SK-N-SH (cell line): ENCODE results near the gene ATP7B. TPM values are rescaled to one million over a fixed set of nuclear protein-coding genes. Genes with fewer than 3 reads are reported as not detected.

Source experiments
- CTCF ChIA-PET: fragments of 300-600, 350-600 bp; formaldehyde crosslinking; extraction: SDS; loops from one replicate; lab custom pipeline; 2021; lab: Yijun Ruan, JAX
- POLR2A ChIA-PET: fragments of 350-600 bp; sonication (Branson Sonifier 250); formaldehyde crosslinking; extraction: SDS; loops from one replicate; lab custom pipeline; 2020; ENCODE audit warnings: antibody characterized with exemption, inconsistent platforms; lab: Yijun Ruan, JAX
- DNase-seq: peaks from one replicate; pipeline ENCODE4 v3.0.0; 2012
- H2AFZ ChIP-seq: fragments of 200-600 bp; sonication (generic); 2 replicates; pipeline ENCODE4 v1.8.1; 2016; ENCODE audit warnings: antibody characterized with exemption, mild to moderate bottlenecking, low read depth
- H3F3A ChIP-seq: fragments of 200-600 bp; sonication (generic); replicated peaks from 2 replicates; pipeline ENCODE3; 2016; ENCODE audit warnings: antibody characterized with exemption, mild to moderate bottlenecking; ENCODE audit not compliant: insufficient read depth
- H3K27ac ChIP-seq, 2 experiments: fragments of 200-500 bp in 1 of 2; fragments of 200-600 bp in 1 of 2; sonication (Bioruptor generic) in 1 of 2; sonication (generic), shearing (Covaris generic) in 1 of 2; 2 replicates each; pipeline versions ENCODE4 v1.5.1 to v1.6.1; 2014 to 2016; ENCODE audit warnings: low read depth in 2 of 2, inconsistent platforms in 1 of 2, low read length in 1 of 2, mild to moderate bottlenecking in 1 of 2, mixed read lengths in 1 of 2
- H3K27me3 ChIP-seq: fragments of 200-600 bp; sonication (generic), shearing (Covaris generic); 2 replicates; pipeline ENCODE4 v1.6.1; 2016; ENCODE audit warnings: mixed run types; ENCODE audit not compliant: insufficient read depth
- H3K36me3 ChIP-seq, 2 experiments: fragments of 200-500 bp in 1 of 2; fragments of 200-600 bp in 1 of 2; sonication (Bioruptor generic) in 1 of 2; sonication (generic) in 1 of 2; replicated peaks in 1 of 2; 2 replicates each; pipeline versions ENCODE3 to v1.5.1; 2014 to 2016; ENCODE audit warnings: low read length in 1 of 2, mild to moderate bottlenecking in 1 of 2; ENCODE audit not compliant: insufficient read depth in 2 of 2, control insufficient read depth in 1 of 2
- H3K4me1 ChIP-seq, 2 experiments: fragments of 200-500 bp in 1 of 2; fragments of 200-600 bp in 1 of 2; sonication (Bioruptor generic) in 1 of 2; sonication (generic), shearing (Covaris generic) in 1 of 2; 2 replicates each; pipeline versions ENCODE4 v1.5.1 to v1.6.1; 2014 to 2016; ENCODE audit warnings: low read depth in 1 of 2, low read length in 1 of 2, mixed run types in 1 of 2; ENCODE audit not compliant: insufficient read depth in 2 of 2, control insufficient read depth in 1 of 2
- H3K4me2 ChIP-seq: fragments of 200-600 bp; sonication (generic), shearing (Covaris generic); 2 replicates; pipeline ENCODE4 v1.6.1; 2017; ENCODE audit warnings: mixed run types
- H3K4me3 ChIP-seq, 2 experiments: fragments of 200-500 bp in 1 of 2; fragments of 200-600 bp in 1 of 2; sonication (Bioruptor generic) in 1 of 2; sonication (generic), shearing (Covaris generic) in 1 of 2; 2 replicates each; pipeline versions ENCODE4 v1.5.1 to v1.8.1; 2014 to 2016; ENCODE audit warnings: low read depth in 2 of 2, inconsistent platforms in 1 of 2, low read length in 1 of 2, mild to moderate bottlenecking in 1 of 2, mixed read lengths in 1 of 2, moderate library complexity in 1 of 2
- H3K79me2 ChIP-seq: fragments of 200-600 bp; sonication (generic); 2 replicates; pipeline ENCODE4 v1.8.1; 2017; ENCODE audit warnings: mild to moderate bottlenecking; ENCODE audit not compliant: insufficient read depth
- H3K9ac ChIP-seq: fragments of 200-600 bp; sonication (generic); 2 replicates; pipeline ENCODE4 v1.6.1; 2017; ENCODE audit warnings: mixed run types
- H3K9me2 ChIP-seq: fragments of 200-600 bp; sonication (generic); 2 replicates; pipeline ENCODE4 v1.6.1; 2017; ENCODE audit warnings: mixed run types
- H3K9me3 ChIP-seq: fragments of 200-600 bp; sonication (generic); 2 replicates; pipeline ENCODE4 v1.6.1; 2017; ENCODE audit warnings: mixed run types, mild to moderate bottlenecking, moderate library complexity
- H4K20me1 ChIP-seq: fragments of 200-600 bp; sonication (generic); 2 replicates; pipeline ENCODE4 v1.6.1; 2017; ENCODE audit warnings: mild to moderate bottlenecking, mixed run types; ENCODE audit not compliant: insufficient read depth
- CTCF ChIP-seq: fragments of 200-600 bp; sonication (generic); IDR thresholded peaks from 2 replicates; pipeline ENCODE4 v1.6.1; 2017; ENCODE audit warnings: antibody characterized with exemption, mild to moderate bottlenecking, moderate library complexity
- FOXJ3 ChIP-seq: sonication (generic); formaldehyde crosslinking; IDR thresholded peaks from 2 replicates; pipeline ENCODE4 v1.5.1; 2020; ENCODE audit warnings: mild to moderate bottlenecking, missing genetic modification reagents
- JUND ChIP-seq: IDR thresholded peaks from 2 replicates; pipeline ENCODE4 v1.4.0; 2012
- PBX3 ChIP-seq: IDR thresholded peaks from 2 replicates; pipeline ENCODE4; 2012
- REST ChIP-seq: IDR thresholded peaks from 2 replicates; pipeline ENCODE4 v1.6.1; 2012; ENCODE audit warnings: mild to moderate bottlenecking, low read depth, low read length, moderate library complexity
- SMC3 ChIP-seq: IDR thresholded peaks from 2 replicates; pipeline ENCODE4 v1.6.1; 2012; ENCODE audit warnings: low read depth, low read length, improper control_type of control experiment
- USF2 ChIP-seq: fragments of 150-350 bp; IDR thresholded peaks from 2 replicates; pipeline ENCODE4 v1.6.1; 2017; ENCODE audit warnings: antibody characterized with exemption, low read length, low read depth, borderline replicate concordance
- WGBS: methylation state at CpG from one replicate; pipeline ENCODE4 v1.1.6; 2017; ENCODE audit warnings: low lambda C conversion rate; 5-methylcytosine and 5-hydroxymethylcytosine counted together
- polyA plus RNA-seq, 3 experiments: library from polyadenylated mRNA; depleted of rRNA; stranded (reverse); fragments of >200 nt; gene quantifications; 2 replicates each; pipeline ENCODE4 v1.2.3, GENCODE V29; 2012

ATP7B gene
- polyA plus RNA-seq (2012; rRNA removed), result 4.4 and 5.1 TPM in 2 replicates
- polyA plus RNA-seq (2012; cell fraction: cytosol; rRNA removed), result 2.5 and 3.7 TPM in 2 replicates
- 11.2 and 15.2 TPM in 2 replicates for polyA plus RNA-seq (2012; cell fraction: nucleus; rRNA removed)

GRCh38 chr13:52010890-52011631 is at the start of gene ATP7B:
TSS of gene ATP7B (minus strand) at chr13:52011450. CDS start at chr13:52011337, 113 bp downstream.
- TF ChIP-seq CTCF (peak; percentile 27), FOXJ3 (no peak), USF2 (no peak)
- no peaks in the 10 kb centered on the region for H3K27me3 ChIP-seq
- peaks cover 0 to 13% of the 10 kb centered on the region in 2 experiments for H3K36me3 ChIP-seq
- H3F3A ChIP-seq, result no peaks in the 10 kb centered on the region
- H2AFZ ChIP-seq, result peak within 1 kb of the TSS; percentile 98
- peak; percentile 57 for DNase-seq
- no peaks in the 10 kb centered on the region for H3K9me2 ChIP-seq
- H3K4me2 ChIP-seq, result peak within 1 kb of the TSS; percentile 98
- H4K20me1 ChIP-seq, result no peaks in the 10 kb centered on the region
- ChIA-PET POLR2A (interaction anchor here (1.5 kb wide), 1 partner anchor 183 kb away, joined by 4 read pairs; no protein-coding TSS in a partner anchor), CTCF (interaction anchor here (1.1 to 1.2 kb wide), 2 partner anchors 7 to 195 kb away, joined by 3 to 4 read pairs; no protein-coding TSS in a partner anchor)
- WGBS, result 26% methylated on average over 24 of the region's 46 CpGs
- H3K4me3 ChIP-seq, result peak within 1 kb of the TSS; percentile 98
- peaks cover 46% of the 10 kb centered on the region for H3K79me2 ChIP-seq
- no peaks in the 10 kb centered on the region for H3K9me3 ChIP-seq
- H3K9ac ChIP-seq, result peak within 1 kb of the TSS; percentile 91
- peak within 1 kb of the TSS; percentile 67 to 72 for H3K27ac ChIP-seq
- H3K4me1 ChIP-seq, result peaks cover 7 to 12% of the 10 kb centered on the region in 2 experiments; a peak in 3 of 4 replicates

- H3K9ac ChIP-seq, result no peak overlapping the region
- no peaks in the 10 kb centered on the region for H3K36me3 ChIP-seq
- WGBS, result 29% methylated on average over 4 of the region's 4 CpGs
- no peaks in the 10 kb centered on the region for H4K20me1 ChIP-seq
- H3K9me3 ChIP-seq, result no peaks in the 10 kb centered on the region
- H3K27me3 ChIP-seq, result no peaks in the 10 kb centered on the region
- no peaks in the 10 kb centered on the region for H3K9me2 ChIP-seq
- ChIA-PET CTCF (no interaction called here), POLR2A (no interaction called here)
- H3K27ac ChIP-seq, result no peak overlapping the region
- H2AFZ ChIP-seq, result no peak overlapping the region
- H3K4me1 ChIP-seq, result peaks cover 0 to 3% of the 10 kb centered on the region in 2 experiments; a peak in 1 of 4 replicates
- no peaks in the 10 kb centered on the region for H3F3A ChIP-seq
- no peak overlapping the region for H3K4me2 ChIP-seq
- no peaks in the 10 kb centered on the region for H3K79me2 ChIP-seq
- TF ChIP-seq JUND, result no peak
- TF ChIP-seq SMC3, result no peak
- no peak for TF ChIP-seq PBX3
- no peak for TF ChIP-seq REST
- DNase-seq, result peak; percentile 22
- no peak overlapping the region for H3K4me3 ChIP-seq
Observed at GRCh38 chr13:52053460-52053859, 42.2 kb upstream of the ATP7B start.
